ENCODE measurements around the gene CHST2. TPM values are rescaled to one million over a fixed set of nuclear protein-coding genes. Genes with fewer than 3 reads are reported as not detected.

Gene CHST2
- total RNA-seq, 2 experiments from 2014 or later: 6.0 to 6.9 TPM

DNA sequence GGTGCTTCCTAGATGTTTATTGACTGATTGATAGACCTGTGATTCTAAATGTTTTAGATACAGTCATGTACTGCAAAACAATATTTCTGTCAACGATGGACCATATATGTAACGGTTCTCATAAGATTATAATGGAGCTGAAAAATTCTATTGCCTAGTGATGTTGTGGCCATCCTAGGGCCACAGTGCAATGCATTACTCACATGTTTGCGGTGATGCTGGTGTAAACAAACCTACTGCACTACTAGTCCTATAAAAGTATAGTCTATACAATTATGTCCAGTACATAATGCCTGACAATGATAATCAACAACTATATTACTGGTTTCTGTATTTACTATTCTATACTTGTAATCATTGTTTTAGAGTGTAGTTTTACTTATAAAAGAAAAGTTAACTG is 46.8 kb downstream of the CHST2 start:
- intact Hi-C loops (cut with micrococcal nuclease): no loop called here
- peaks cover 2% of the 10 kb centered on the region for H3K9me3 Mint-ChIP-seq
- peaks cover 2% of the 10 kb centered on the region for H3K36me3 Mint-ChIP-seq (ENCODE audit: low read depth)
- H3K27ac Mint-ChIP-seq: peak overlapping the region; percentile 63
- ATAC-seq (no peak), DNase-seq (no peak)
- H3K4me1 Mint-ChIP-seq (ENCODE audit: low read depth): peaks cover 81% of the 10 kb centered on the region
- TF ChIP-seq, protein P1, sequence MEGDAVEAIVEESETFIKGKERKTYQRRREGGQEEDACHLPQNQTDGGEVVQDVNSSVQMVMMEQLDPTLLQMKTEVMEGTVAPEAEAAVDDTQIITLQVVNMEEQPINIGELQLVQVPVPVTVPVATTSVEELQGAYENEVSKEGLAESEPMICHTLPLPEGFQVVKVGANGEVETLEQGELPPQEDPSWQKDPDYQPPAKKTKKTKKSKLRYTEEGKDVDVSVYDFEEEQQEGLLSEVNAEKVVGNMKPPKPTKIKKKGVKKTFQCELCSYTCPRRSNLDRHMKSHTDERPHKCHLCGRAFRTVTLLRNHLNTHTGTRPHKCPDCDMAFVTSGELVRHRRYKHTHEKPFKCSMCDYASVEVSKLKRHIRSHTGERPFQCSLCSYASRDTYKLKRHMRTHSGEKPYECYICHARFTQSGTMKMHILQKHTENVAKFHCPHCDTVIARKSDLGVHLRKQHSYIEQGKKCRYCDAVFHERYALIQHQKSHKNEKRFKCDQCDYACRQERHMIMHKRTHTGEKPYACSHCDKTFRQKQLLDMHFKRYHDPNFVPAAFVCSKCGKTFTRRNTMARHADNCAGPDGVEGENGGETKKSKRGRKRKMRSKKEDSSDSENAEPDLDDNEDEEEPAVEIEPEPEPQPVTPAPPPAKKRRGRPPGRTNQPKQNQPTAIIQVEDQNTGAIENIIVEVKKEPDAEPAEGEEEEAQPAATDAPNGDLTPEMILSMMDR (IDR thresholded peaks at IDR 0.05): no peak
- POLR2A ChIA-PET: interaction anchor here (0.7 to 1.2 kb wide), 3 partner anchors 25 to 602 kb away, joined by 3 to 5 read pairs (median 3); no protein-coding TSS in a partner anchor
- no peak overlapping the region for H3K4me3 Mint-ChIP-seq
- CTCF ChIA-PET: interaction anchor here (1.3 to 3.3 kb wide), 2 partner anchors 8 to 45 kb away, joined by 3 to 13 read pairs; no protein-coding TSS in a partner anchor
- H3K27me3 Mint-ChIP-seq: no peaks in the 10 kb centered on the region

DNA sequence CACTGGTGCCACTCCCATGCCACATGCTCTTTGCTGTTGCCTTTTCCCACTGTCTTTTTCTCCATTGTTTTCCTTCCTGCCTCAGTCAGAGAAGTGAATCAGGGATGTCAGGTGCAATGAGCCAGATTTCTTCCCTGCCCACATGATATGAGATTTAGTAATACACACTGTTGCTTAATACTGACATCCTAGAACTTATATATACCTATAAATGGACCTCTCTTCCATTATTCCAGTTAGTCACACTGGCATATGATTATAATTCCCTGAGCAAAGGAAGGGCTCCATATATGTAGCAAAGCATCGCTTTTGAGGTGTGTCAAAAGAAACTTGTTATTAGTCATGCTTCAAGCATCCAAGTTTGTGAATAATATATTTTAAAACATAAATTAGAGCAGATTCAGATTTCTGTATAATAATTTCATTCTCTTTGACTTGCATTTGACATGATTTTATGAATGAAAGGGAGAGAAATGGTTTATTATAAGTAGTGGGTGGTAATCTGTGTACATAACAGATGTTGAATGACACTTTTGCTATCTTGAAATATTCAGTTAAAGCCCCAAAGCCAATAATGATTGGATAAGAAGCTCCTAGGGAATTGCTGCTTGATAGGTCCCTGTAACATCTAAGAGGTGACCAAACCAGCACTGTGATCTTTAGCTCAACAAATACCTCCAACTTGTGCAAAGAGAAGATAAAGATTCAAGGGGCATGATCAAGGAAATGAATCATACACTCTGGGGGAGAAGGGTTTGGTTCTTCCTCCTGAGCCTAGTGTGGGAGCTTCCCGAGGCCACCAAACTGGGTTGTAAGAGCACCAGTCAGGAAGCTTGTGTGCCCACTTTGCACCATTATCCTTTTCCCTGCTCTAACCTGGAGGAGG is 48.6 kb downstream of the CHST2 start:
- Mint-ChIP-seq H3K36me3 (ENCODE audit: low read depth) (peaks cover 14% of the 10 kb centered on the region), H3K4me3 (no peak overlapping the region), H3K27ac (peak overlapping the region; percentile 97), H3K27me3 (no peaks in the 10 kb centered on the region), H3K4me1 (ENCODE audit: low read depth) (peaks cover 89% of the 10 kb centered on the region), H3K9me3 (peaks cover 14% of the 10 kb centered on the region)
- intact Hi-C loops (cut with micrococcal nuclease): no loop called here
- TF ChIP-seq, protein P1 (IDR thresholded peaks at IDR 0.05): no peak
- DNase-seq (no peak), ATAC-seq (no peak)
- CTCF ChIA-PET: interaction anchor here (0.6 to 1.0 kb wide), 2 partner anchors 33 to 462 kb away, joined by 3 read pairs; no protein-coding TSS in a partner anchor
- POLR2A ChIA-PET: interaction anchor here (0.8 kb wide), 1 partner anchor 10 kb away, joined by 3 read pairs; no protein-coding TSS in a partner anchor

DNA sequence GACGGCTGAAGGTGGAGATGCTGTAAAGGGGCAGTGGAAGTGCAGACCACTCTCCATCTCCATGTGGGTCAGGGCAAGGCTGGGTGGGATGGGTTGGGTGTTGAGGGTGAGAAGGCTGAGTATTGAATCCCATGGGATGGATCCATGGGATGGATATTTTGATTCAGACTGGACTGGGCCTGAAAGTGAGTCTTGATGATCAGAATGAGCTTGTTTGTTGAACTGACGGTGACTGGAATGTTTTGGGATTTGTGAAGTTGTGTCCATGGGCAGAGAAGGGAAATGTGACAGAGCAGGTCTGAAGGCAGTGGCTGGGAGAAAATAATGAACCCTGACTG is 49.3 kb downstream of the CHST2 start:
- intact Hi-C loops (cut with micrococcal nuclease): no loop called here
- no peak for ATAC-seq
- peaks cover 17% of the 10 kb centered on the region for H3K9me3 Mint-ChIP-seq
- POLR2A ChIA-PET: interaction anchor here (0.8 kb wide), 1 partner anchor 10 kb away, joined by 3 read pairs; no protein-coding TSS in a partner anchor
- H3K27me3 Mint-ChIP-seq: no peaks in the 10 kb centered on the region
- peaks cover 85% of the 10 kb centered on the region for H3K4me1 Mint-ChIP-seq (ENCODE audit: low read depth)
- H3K27ac Mint-ChIP-seq: peak overlapping the region; percentile 97
- H3K36me3 Mint-ChIP-seq (ENCODE audit: low read depth): peaks cover 17% of the 10 kb centered on the region
- TF ChIP-seq, protein P1 (IDR thresholded peaks at IDR 0.05): no peak
- CTCF ChIA-PET: interaction anchor here (0.6 to 1.0 kb wide), 2 partner anchors 34 to 461 kb away, joined by 3 read pairs; no protein-coding TSS in a partner anchor
- no peak overlapping the region for H3K4me3 Mint-ChIP-seq
- DNase-seq: no peak

DNA sequence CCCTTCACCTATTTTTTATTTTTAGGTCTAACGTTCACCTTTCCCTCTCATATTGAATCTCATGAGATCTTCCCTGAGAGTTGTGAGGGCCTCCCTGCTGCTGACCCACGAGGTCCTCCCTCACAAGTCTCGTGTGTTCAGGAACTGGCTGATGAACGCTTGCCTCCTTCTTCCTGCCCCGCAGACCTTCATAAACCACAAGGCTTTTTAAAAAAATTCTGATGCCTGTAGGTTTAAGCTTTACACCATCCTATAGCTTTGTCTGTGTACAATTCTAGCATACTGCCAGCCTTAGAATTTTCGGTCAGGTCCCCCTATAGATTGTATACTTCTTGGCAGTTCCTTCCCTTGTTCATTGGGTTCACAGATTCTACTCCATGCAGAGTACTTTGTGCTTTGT is 50.5 kb downstream of the CHST2 start:
- Mint-ChIP-seq H3K4me1 (ENCODE audit: low read depth) (peaks cover 84% of the 10 kb centered on the region), H3K27me3 (no peaks in the 10 kb centered on the region), H3K4me3 (peak overlapping the region; percentile 9), H3K36me3 (ENCODE audit: low read depth) (peaks cover 21% of the 10 kb centered on the region), H3K9me3 (peaks cover 25% of the 10 kb centered on the region), H3K27ac (peak overlapping the region; percentile 97)
- TF ChIP-seq, protein P1 (IDR thresholded peaks at IDR 0.05): no peak
- ChIA-PET POLR2A (no interaction called here), CTCF (interaction anchor here (0.6 kb wide), 1 partner anchor 49 kb away, joined by 3 read pairs; no protein-coding TSS in a partner anchor)
- DNase-seq (peak; percentile 32), ATAC-seq (no peak)
- intact Hi-C loops (cut with micrococcal nuclease): loop anchor here (5.0 kb wide), 1 partner anchor 48 kb away; no protein-coding TSS in a partner anchor
